GM19193 (cell line): ENCODE measurements around the gene TMEM190.

ENCODE experiments used
- POLR2A ChIP-seq: IDR thresholded peaks from 4 replicates; pipeline ENCODE4 v1.6.1; 2011; ENCODE audit not compliant: insufficient read depth, insufficient read length; ENCODE audit errors: extremely low read depth

The TMEM190 gene

GRCh38 chr19:55347442-55348009 lies 29.1 kb upstream of the TMEM190 start:
- TF ChIP-seq POLR2A: no peak

DNA sequence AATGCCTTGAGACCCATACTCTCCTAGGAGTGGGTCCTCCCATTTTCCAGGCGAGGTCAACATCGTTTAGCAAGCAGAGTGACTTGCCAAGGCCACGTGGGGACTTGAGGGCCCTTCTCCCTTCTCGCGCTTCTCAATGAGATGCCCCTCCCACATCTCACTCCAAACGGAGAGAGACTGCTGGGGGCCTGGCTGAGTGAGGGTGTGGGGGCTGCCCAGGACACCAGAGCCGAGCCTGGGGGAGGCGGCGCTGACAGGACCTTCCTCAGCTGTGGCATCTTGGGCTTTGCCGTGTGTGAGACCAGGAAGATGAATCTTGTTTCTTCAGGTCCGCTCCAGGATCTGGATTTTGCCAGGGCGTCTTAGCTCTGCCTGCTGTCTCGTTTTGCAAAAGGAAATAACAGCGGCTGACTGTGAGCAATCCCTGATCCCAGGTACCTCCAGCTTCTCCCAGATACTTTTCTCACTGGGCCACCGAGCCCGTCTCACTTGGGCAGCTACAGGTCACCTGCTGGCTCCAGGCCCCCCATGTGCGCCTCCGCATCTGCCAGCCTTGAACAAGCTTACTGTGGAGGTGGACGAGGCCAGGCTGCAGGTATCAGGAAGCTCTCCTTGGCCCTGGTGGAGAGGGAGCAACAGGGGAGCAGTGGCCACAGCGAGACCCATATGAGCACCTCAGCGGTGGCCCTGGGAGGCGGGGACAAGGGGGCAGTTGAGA lies 28.1 kb upstream of the TMEM190 start:
- TF ChIP-seq POLR2A: no peak

- TF ChIP-seq POLR2A: no peak
Measured at GRCh38 chr19:55350620-55351315, 25.9 kb upstream of the TMEM190 start.

DNA sequence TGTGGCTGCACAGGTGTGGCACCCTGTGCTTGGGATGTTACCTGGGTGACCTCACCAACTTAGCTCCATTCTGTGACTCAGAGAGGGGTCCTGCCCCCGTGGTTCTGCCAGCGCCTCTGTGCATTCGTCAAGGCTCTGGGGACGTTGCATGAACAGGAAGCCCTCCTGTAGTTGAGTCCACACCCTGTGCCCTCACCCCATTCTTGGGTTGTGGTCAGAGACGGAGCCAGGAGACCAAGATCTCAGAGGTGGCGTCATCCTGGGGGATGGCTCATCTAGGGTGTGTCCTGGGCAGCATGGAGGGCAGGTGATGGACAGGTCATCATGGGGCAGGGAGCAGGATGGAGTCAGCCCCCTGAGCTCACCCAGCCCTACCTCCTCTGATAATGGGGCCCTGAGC lies 24.6 kb upstream of the TMEM190 start:
- no peak for TF ChIP-seq POLR2A

GRCh38 chr19:55352549-55353145 lies 24.0 kb upstream of the TMEM190 start:
- TF ChIP-seq POLR2A: no peak

GRCh38 chr19:55353356-55353802 lies 23.2 kb upstream of the TMEM190 start:
- no peak for TF ChIP-seq POLR2A

DNA sequence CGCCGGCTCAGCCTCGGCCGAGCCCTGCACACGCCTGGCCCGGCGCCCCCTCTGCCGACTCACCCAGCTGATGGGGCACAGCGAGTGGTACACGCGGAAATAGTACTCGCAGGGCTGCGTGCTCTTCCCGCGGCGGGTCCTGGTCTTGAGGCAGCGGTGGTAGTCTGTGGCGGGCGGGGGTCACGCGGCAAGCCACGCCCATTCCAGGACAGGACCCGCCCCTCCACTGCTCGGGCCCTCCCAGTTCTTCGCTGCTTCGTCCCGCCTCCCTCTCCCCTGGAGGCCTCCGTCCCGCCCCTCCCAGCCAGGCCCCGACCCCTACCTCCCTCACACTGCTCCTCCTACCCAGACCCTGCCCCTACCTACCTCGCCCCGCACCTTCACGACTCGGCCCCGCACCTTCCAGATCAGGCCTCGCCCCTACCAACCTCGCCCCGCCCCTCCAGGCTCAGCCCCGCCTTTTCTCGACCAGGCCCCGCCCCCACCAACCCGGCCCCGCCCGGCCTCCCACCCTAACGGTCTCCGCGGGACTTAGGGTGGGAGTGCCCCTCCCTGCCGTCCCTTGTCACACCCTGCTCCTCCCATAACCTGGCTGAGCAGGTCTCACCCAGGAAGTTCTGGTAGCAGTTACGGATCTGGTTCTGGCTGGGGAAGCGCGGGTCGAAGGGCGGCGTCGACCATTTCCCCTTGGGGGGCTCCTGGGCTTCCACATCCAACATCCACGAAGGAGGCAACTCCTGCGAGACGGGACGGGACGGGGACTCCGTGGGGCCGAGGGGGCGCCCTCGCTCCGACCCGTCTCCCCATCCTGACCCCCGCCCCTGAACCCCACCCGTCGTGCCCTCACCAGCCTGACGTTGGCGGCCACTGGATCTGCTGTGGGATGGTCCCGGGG lies 22.6 kb upstream of the TMEM190 start:
- TF ChIP-seq POLR2A: no peak

GRCh38 chr19:55354698-55355212 lies 21.9 kb upstream of the TMEM190 start, which contains the start of gene COX6B2:
Gene COX6B2, minus strand, starts transcription at chr19:55354719. Its CDS starts 198 bp downstream, at chr19:55354521.
- no peak for TF ChIP-seq POLR2A

DNA sequence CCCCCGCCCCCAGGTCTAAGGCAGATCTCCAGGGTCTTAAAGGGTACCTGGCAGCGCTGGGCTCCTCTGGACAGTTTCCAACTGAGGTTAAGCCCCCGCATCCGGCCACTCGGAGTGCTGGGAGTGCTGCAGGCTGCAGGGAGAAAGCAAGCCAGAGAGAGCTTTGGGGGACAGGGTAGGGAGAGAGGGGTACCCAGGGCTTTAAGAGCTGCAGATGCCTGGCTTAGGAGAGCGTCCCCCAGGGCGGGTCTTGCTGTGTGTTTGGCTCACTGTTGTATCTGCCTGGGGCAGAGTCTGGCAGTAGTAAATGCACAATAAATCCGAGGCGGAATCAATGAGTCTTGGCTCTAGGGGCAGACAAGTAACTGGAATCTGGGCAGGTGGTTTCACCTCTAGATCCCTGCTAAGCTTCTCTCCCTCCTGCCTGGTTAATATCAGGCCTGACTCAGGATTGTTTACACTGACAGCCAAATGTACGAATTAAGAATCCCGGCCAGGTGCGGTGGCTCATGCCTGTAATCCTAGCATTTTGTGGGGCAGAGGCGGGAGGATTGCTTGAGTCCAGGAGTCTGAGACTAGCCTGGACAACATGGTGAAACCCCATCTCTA lies 21.3 kb upstream of the TMEM190 start:
- no peak for TF ChIP-seq POLR2A

DNA sequence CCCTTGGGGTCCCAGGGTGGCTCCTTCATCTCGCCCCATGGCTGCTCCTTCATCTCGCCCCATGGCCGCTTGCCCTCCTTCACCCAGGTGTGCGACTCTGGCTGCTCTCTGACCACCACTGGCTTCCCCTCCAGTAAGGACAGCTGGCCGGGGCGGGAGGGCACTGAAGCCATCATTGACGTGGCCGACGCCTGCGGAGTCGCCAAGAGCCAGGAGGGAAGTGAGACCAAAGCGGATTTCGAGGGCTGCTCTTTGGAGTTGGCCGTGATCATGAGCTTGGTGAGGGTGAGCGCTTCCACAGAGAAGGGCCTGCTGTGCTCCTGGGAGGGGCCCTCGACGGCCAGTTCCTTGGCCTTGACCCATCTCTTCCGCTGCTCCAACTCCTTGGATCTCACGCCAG lies 18.1 kb upstream of the TMEM190 start:
- TF ChIP-seq POLR2A: no peak

DNA sequence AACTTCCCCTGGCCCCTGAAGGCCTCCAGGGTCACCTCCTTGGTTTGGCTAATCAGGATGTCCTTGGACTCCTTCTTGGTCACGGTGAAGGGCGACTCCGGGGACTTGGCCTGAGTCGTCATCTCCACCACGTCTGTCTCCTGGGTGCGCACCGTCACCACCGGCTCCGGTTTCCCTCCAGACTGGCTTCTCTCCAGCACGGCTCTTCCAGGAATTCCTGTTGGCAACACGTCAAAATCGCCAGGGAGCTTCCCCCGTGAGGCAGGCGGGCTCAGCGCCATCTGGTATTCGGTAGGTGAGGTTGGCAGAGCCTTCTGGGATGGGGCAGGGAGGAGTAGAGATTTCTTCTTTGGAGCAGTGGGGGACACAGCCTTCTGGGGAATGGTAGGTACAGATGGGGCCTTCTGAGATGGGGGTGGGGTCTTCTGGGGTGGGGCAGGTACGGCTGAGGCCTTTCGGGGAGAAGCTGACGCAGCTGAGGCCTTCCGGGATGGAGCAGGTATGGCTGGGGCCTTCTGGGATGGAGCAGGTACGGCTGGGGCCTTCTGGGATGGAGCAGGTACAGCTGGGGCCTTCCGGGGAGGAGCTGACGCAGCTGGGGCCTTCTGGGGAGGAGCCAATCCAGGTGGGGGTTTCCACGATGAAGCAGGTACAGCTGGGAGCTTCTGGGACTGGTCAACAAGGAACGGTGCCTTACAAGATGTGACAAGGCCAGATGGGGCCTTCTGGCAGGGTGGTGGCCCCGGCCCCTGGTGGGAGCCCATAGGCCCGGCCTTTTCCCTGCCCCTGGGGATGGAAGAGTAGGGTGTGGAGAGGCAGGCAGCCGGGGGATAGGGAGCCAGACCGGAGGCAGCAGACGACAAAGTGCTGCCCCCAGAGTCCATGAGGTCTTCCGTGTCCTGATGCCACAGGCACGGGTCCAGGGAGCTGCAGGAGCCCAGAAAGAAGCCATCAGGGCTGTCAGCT lies 17.4 kb upstream of the TMEM190 start:
- no peak for TF ChIP-seq POLR2A

DNA sequence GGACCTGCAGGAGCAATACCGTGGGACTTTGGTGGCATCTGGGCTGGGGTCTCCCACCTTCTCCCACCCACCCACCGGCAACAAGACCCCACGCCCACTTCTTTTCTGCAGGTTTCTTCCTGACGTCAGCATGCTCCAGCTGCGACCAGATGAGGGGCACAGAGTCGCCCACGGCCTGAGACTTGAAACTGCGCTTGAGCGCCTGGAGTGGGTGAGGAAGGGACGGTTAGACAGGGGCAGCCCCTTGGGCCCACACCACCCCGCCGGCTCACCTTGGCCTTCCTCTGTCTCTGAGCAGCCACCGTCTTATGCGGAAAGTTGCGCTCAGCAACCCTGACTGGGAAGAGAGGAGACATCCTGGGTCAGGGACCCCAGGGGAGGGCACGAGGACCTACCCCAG lies 15.7 kb upstream of the TMEM190 start:
- no peak for TF ChIP-seq POLR2A
